GM21528 (cell line): Measurements from ENCODE around the gene RTL10.

Source experiments
- ATAC-seq: cut with Tn5 transposase; IDR thresholded peaks from one replicate; pipeline ENCODE4 v1.9.1; 2021; ENCODE audit warnings: mild to moderate bottlenecking, moderate library complexity; ENCODE audit not compliant: unreplicated experiment, low FRiP score

Gene RTL10

DNA sequence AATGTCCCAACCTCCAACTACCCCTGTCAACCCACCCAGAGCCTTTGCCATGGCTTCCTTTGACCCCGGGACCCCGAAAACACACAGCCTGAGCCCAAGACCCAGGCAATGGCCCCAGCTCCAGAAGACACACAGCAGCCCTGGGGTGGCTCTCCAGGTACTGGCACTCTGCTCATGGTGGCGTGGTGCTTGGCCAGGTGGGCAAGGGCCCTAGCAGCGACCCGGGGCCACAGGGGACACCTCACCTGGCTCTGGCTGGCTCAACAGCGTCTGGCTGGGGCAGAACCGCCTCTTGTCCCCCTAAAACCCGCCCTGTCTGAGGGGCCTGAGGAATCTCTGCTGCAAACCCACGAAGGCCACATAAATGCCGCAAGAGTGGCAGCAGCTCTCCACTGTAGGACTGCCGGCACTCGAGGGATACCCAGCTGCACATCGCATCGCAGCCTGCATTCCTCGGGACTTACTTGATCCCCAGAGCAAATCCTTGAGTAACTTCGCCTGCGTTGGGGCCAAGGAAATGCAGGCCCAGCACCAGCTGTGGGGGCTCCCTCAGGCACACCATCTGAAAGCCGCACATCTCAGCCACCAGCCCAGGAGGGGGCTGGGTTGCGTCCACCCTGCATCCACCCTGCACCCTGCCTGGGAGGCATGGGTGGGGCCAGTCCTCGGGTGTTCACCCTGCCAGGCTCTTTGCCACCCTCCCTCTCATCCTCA lies 23.1 kb upstream of the RTL10 start:
- no peak for ATAC-seq

DNA sequence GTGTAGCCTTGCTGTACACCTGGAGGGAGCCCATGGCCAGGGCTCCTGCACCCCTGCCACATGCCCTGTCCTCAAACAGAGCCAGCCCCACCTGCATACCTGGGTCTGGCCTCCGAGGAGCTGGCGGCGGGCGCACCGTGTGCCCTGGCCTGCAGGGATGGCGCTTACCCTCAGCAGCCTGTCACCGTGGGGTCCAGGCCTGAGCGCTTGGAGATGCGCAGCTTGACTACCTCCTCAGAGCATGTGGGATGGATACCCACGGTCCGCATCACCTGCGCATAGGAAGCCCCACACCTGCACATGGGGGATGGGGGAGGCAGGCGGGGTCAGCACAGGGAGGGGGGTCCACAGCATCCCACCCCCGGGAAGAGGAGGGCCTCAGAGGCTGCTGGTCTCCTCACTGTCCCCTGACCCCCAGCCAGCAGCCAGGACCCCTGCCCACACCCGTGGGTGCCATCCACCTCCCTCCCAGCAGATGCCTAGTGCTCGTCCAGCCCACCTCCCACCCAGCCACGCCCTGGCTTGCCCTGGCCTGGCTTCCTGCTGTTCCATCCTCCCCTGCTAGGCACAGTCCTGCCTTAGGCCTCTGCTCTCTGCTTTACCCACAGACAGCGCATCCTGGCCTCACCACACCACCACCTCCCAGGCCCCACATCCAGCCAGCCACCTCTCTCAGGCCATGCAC lies 22.4 kb upstream of the RTL10 start:
- ATAC-seq = no peak

DNA sequence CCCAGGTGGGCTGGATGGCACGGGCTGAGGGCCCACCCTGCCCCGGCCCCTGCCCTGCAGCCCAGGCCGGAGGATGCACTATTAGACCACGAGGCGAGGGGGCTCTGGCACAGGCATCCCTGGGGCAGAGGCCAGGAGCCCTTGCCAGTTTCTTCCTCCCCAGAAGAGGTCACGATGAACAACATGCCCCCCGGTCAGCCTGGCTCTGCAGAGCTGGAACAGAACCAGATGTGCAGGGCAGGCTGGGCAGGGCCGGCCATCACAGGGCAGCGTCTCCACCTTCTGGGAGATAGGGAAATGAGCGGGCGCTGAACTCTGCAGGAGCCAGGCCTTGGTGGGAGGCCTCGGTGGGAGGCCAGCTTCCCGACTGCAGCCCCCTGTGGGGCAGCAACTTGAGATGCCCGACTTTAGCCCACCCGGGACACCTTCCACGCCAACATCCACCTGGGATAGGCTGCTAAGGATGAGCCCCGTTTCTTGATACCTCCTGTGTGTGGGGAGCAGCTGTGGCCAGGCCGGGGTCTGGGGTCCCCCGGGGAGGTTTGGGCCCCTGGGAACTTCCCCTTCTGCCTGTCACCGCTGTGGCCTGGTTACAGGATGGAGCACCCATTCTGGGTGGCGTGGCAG lies 21.8 kb upstream of the RTL10 start:
- ATAC-seq = no peak

DNA sequence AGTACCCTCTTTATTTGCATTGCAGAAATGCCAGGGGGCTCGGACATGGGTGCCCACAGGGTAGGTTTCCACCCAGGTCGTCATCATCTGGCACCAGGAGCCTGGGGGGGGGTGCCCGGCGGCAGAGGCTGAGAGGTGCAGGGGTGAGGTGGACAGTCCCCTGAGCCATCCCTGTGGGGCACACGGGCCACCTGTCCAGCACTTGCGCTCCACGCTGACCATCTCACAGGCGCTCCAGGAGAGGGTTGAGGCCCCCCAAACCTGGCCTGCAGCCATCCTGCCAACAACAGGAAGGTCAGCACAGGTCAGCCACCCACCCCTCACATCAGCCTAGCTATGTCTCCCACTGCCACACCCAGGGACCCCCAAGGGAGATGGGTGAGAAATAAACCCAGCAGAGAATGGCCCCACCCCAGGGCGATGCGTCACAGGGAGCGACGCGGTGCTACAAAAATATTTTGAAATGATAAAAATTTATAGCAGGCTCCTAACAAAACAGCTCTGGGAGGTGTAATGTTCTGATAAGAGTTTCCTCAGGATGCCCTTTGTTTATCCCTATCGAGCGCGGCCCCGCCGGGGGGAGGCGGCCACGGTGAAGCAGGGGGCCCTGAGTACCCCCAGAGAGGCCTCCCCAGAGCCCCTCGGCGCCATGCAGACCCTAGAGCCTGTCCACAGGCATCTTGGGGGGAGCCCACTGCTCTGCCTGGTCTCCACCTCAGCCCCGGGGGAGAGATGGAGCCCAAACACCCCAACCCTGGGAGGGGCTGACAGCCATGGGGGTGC lies 21.0 kb upstream of the RTL10 start:
- no peak for ATAC-seq

DNA sequence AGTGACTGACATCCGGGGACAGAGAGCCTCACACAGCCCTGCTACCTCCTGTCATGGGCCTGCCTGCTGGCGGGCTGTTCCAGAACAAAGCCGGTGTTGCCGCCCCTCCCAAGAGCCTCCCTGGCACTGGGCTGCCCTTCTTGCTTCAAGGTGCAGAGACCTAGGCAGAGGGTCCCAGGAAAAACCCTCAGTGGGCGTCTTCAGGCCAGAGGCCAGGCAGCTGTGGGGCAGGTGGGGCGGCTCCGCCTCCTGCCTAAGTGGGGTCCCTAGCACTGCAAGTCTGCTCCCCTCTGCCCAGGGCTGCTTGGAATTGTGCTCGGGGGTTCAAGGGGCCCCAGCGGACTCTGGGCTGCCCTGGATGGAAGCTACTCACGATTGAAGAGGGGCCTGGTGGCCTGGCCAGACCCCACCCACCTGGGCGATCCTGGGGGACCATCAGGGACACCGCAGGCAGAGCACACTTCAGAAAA lies 20.4 kb upstream of the RTL10 start:
- ATAC-seq = no peak

DNA sequence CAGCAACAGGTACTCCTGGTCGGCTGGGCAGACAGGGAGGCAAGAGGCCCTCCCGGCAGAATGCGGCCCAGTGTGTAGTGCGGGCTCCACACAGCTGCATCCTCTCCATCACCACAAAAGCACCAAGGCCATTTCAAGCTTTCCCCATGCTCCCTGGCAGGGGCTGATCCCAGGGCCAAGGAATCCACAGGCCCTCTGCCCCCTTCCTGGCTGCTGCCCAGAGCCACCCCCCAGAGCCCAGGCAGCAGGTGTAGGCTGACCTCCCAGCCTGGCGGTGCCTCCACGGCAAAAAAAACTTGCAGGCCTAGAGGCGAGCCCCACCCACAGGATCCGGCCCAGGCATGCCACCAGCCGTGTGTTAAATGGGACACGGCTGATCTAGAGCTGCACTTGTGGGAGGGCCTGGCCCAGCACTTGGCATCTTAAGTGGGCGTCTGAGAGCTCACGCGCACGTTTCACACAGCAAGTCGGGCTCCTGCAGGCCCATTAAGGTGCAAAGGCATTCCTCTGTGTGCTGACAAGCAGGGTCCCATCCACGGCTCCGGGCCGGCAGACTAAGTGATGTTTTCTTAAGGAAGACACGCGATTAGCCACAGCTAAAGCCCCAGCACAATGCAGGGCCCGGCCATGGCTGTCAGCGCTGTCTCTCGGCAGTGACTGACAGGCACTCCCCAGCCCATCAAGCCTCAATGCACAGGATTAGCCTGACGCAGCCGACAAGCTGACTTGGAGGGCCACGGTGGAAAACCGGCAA lies 19.8 kb upstream of the RTL10 start:
- no peak for ATAC-seq

DNA sequence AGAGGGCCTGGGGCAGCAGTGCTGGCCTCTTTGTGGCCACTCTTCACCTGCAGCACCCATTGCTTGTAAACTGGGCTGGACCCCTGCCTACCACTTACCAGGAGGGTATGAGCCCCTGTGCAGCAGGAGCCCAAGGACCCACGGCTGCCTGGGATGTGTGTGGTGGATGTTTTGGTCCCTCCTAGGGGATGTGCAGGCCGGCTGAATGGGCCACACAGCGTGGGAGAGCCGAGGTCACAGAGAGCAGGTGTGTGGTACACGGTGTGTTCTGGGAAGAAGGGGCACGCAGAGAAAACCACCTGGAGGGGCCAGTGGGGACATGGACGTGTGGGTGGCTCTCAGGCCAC lies 19.3 kb upstream of the RTL10 start:
- no peak for ATAC-seq

DNA sequence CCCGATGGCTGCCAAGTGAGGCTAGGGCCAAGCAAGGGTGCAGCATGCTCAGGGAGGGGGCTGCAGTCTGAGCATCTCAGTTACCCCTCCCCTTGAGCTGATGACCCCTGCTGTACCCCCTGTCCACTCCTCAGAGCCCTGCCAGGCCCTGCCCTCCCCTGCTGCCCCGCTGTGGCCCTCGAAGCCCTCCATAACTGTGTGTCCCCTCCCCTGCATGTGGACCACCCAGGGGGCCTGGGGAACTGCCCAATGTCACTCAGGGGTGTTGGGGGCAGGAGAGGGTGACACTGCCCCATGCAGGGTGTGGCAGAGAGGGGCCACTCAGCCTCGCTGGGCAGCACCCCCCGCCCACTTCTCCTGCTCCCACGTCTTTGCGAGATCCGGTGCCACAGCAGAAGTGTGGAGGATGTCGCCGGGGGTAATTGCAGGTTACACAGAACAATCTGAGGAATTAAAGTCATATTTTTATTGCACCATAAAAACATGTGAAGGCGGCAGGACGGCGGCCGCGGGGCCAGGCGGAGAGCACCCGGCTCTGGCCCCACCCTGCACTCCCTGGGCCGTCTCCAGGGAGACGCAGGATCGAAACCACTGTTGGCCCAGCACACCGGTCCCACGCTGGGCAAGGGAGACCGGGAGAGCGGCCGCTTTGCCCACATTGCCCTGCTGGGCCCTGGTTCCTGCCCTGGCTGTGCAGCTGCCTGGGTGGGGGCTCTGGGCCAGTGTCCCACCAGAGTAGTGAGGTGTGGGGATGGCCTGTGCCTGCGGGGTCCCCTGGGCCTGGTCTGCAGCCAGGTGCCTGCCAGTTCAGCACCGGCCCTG lies 18.7 kb upstream of the RTL10 start:
- no peak for ATAC-seq

DNA sequence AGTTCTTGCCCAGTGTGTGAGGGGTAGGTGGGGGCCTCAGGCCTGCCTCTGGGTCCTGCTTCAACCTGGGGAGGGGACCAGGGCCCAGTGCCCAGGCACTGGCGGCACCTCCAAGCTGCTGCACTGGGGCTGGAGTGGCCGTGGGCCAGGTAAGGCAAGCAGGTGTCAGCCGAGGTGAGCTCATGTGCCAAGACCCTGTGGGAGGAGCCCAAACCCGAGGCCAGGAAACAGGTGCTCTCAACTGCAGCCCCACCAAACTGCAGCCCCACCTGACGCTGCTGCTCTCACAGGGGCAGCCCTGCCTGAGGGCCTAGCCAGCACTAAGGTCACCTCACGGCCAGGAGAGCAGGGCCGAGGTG lies 18.1 kb upstream of the RTL10 start:
- ATAC-seq = no peak

DNA sequence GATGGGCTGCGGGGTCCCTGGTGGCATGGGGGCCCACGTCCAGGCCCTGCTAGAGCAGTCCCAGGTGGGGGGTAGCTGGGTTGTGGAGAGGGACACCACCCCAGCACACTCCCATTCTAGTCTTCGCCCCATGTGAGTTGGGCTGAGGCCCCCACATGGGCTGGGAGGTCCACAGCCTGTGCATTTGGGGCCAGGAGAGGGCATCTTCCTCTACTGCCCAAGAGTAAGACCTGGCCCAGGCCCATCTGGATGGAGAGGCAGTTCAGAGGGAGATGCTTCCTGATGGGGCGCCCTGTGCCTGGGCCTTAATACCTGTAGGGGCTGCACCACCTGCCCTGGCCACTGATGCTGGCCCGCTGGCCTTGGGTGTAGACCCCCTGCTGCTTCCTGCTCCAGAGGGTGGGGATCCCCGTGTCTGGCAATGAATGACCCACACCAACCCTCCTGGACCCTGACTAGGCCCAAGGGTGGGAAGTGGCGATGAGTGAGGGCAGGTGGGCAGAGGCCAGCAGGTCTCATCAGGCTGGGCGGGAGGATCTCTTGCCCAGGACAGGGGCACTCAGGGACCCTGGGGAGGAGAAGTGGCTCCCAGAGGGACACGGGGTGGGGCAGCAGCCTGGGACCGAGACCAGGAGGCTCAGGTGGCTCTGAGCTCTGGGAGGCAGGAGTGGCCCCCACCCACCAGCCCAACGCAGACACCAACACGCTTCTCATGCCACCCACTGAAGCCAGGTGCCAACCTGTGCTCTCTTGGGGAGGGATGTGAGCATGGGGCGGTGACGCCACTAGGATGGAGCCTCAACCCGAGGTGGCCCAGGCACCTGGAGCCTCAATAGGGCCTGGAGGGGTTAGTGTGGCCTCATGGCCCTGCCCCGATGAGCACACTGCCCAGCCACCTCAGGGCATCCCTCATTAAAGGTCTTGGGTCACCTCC lies 17.4 kb upstream of the RTL10 start:
- no peak for ATAC-seq

DNA sequence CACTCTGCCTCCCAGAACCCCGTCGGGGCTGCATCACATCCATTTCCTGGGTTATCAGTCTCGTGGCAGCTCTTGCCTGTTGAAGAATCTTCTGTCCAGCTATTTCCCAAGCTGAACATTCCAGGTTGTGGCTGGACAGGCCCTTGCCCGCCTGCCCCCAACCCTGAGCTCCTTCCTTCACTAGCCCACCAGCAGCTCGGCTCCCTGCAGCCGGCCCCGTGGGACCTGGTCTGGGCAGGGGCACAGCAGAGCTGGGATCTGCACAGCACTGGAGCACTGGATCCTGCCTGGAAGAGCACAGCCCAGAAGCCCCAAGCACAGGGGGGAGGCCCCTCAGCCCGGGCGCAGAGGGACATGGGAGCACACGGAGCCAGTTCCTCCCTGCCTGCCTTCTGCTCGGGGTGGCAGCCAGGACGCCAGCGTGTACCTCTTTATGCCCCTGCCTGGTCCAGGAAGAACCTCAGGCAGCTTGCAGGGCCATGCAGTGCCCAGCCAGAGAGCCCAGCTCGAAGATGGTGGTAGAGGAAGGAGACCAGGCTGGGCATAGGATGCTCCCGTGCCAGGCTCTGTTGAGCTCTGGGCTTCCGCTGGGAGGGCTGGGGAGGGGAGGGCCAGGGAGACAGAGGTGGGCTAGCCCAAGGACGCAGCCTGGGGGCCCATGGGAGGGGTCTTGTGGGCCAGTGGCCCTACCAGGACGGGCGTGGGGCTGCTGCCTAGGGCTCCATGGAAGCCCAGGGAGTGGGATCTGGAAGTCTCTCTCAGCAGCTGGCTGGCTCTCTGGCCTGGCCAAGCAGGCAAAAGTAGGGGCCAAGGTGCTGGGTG lies 16.6 kb upstream of the RTL10 start:
- ATAC-seq = no peak

DNA sequence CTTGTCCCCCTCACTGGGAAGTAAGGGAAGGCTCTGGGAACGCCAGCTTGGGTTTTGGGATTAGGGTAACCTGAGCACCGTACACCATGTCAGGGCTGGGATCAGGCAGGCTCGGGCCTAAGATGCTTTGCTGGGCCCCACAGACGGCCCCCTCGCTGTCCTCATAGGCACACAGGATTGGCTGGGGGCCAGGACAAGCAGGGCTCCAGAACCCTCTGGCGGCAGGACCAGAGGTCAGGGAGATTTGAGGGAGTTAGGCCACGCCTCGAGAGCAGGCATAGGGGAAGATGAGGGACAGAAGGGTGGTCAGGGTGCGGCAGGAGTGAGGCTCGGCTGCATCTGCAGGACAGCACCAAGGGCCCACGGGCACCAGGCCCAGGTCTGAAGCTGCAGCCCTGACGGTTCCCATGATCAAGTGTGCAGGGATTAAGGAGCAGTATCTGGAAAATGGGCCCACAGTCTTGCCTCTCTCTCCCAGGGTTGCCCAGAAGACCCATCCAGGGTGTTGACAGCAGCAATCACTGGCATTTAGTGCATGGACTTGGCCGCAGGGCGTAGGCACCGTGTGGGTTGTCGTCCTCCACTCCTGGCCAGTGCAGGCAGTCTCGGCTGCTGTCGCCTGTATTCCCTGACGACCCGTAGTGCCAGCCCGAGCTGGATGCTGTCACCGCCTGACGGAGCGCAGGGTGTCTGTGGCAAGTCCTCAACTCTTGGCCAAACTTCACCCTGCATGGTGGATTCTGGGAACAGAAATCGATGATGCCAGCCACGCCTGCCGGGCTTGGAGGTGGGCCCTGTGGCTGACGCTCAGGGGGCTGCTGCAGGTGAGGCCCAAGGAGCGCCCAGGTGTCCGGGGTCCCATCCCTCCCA lies 15.7 kb upstream of the RTL10 start:
- no peak for ATAC-seq

DNA sequence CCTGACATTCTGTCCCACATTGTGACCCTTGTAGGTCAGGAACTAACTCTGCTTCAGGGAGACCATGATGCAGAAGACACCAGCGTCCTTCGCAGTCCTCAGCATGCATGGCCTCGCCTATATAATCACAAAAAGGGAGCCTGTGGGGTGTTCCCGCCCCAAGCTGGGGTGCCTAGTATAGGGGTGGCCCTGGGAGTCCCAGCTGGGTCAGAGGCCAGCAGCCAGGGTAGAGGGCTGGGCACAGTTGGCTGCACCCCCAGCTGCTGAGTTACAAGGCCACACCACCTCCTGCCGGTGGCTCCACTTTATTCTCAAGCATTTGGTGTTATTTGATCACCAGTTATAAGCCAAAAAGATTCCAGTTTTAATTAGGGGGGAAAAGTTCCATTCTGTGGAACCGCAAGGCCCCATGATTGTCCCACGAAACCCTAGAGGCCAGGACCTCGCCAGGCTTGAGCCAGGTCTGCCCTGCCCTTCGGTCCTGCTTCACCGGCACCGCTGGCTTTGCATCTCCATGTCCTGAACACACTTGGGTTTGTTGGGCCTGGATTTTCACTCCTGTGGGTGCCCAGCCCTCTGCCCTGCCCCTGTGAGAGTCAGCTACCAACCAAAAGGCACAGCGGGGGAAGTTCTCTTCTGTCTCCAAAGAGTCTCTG lies 15.0 kb upstream of the RTL10 start:
- ATAC-seq = no peak

DNA sequence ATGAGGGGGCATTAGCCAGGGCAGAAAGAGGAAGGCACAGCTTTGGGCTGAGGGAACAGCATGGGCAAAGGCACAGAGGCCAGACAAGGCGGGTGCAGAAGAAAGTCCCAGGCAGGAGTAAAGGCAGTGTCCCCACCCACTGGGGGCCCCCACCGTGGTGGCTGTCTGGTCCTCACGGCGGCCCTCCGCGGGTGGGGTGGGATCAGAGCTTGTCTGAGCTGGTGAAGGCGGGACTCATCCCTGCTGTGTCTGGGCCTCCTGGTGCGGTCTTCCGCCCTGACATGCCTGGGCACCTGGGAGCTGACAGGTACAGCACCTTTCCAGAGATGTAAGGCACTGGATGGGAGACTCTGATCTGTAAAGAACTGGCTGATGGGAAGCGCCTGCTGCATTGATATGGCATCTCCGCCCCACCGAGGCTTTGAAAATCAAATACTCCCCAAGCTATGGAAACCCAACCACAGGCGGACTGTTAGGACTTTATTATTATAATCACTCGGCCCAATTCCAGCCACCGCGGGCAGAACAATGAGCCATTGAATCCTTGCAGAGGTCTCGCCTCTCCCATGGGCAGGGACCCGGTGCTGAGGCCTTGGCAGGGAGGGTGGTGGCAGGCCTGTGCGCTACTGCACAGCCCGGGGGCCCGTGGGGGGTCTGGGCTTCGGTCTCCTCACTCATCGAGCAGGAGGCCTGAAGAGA lies 14.2 kb upstream of the RTL10 start:
- ATAC-seq = no peak

DNA sequence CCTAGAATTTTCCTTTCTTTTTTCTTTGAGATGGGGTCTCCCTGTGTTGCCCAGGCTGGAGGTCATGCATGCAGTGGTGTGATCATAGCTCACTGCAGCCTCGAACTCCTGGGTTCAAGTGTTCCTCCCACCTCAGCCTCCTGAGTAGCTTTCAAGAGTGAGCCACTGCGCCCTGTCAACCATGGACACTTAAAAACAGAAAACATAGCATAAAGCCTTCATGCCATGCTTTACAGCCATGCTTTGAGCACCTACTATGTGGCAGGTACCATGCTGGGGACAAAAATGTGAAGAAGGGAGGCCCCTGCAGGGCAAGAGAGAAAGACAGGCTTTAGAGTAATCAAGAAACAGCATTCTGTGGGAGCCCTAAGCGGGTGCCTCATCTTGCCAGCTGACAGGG lies 13.7 kb upstream of the RTL10 start:
- ATAC-seq = no peak

DNA sequence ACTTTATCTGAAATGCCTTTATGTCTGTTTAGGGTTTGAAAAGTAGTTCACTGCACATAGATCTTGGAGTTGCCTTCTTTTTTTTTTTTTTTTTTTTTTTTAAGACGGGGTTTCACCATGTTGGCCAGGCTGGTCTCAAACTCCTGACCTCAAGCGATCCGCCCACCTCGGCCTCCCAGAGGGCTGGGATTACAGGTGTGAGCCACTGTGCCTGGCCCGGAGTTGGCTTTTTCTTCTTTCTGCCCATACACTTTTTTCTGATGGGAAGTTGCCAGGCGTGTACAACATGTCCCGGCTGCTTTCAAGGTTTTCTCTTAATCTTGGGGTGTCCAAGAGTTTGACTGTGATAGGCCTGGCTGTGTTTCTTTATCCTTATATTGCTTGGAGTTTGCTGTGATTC lies 12.9 kb upstream of the RTL10 start:
- ATAC-seq = no peak
